ENCODE results near the gene RPS6KA5.

DNA sequence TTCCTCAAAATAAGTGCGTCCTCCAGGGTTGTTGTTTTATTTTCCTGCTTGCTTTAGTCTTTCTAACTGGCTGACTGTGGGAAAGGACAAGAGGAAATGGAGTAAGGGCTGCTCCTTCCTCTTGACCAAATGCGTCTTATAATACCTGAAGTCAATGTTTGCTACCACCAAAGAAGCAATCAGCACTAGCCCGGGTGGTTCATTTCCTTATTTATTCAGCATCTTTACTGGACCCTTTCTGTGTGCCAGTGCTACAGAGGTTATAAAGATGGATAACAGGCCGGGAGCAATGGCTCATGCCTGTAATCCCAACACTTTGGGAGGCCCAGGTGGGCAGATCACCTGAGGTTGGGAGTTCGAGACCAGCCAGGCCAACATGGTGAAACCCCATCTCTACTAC is 15.1 kb upstream of the RPS6KA5 start:
- TF ChIP-seq POLR2AphosphoS5 (IDR thresholded peaks at IDR 0.05) (no peak), POLR2A (IDR thresholded peaks at IDR 0.05) (no peak), EP300 (IDR thresholded peaks at IDR 0.05) (no peak)
- TF ChIP-seq, protein P1, sequence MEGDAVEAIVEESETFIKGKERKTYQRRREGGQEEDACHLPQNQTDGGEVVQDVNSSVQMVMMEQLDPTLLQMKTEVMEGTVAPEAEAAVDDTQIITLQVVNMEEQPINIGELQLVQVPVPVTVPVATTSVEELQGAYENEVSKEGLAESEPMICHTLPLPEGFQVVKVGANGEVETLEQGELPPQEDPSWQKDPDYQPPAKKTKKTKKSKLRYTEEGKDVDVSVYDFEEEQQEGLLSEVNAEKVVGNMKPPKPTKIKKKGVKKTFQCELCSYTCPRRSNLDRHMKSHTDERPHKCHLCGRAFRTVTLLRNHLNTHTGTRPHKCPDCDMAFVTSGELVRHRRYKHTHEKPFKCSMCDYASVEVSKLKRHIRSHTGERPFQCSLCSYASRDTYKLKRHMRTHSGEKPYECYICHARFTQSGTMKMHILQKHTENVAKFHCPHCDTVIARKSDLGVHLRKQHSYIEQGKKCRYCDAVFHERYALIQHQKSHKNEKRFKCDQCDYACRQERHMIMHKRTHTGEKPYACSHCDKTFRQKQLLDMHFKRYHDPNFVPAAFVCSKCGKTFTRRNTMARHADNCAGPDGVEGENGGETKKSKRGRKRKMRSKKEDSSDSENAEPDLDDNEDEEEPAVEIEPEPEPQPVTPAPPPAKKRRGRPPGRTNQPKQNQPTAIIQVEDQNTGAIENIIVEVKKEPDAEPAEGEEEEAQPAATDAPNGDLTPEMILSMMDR (IDR thresholded peaks at IDR 0.05) = no peak

Measured in stomach (tissue), 4 donors.